SK-N-MC (cell line): ENCODE data around the gene ADORA3.

Source experiments
- EZH2 ChIP-seq: fragments of 200-600 bp; sonication (generic); IDR thresholded peaks from one replicate; pipeline ENCODE4 v1.6.1; 2017; ENCODE audit warnings: antibody characterized with exemption
- FOXP2 ChIP-seq: optimal IDR thresholded peaks from 2 replicates; pipeline ENCODE3; 2011; ENCODE audit warnings: mild to moderate bottlenecking, moderate library complexity; ENCODE audit not compliant: insufficient read depth; ENCODE audit errors: extremely low read length, control extremely low read depth
- POLR2AphosphoS5 ChIP-seq: IDR thresholded peaks from 2 replicates; pipeline ENCODE4 v1.6.1; 2012; ENCODE audit warnings: mild to moderate bottlenecking, low read depth, low read length, borderline replicate concordance

GRCh38 chr1:111507411-111508201 lies 4.2 kb upstream of the ADORA3 start:
- TF ChIP-seq EZH2 (no peak), POLR2AphosphoS5 (no peak), FOXP2 (no peak)
